Lower leg skin (tissue), 4 donors: ENCODE data around the gene TBC1D25. TPM values are rescaled to one million over a fixed set of nuclear protein-coding genes. Genes with fewer than 3 reads are reported as not detected.

Experiments used
- DNase-seq, 2 donors: peaks; one replicate each; pipeline ENCODE4 v3.0.0-alpha.2; 2019; ENCODE audit warnings: low spot score in 2 of 2
- H3K4me3 ChIP-seq: fragments of 200-600 bp; sonication (generic); 2 replicates; pipeline ENCODE4 v1.5.1; 2017; ENCODE audit warnings: mild to moderate bottlenecking, low read depth; ENCODE audit not compliant: poor library complexity, severe bottlenecking
- POLR2A ChIP-seq, 2 donors: fragments of 450-650 bp; IDR thresholded peaks; one replicate each; pipeline ENCODE4 v1.6.1; 2016 to 2017; ENCODE audit warnings: antibody characterized with exemption in 2 of 2, mild to moderate bottlenecking in 1 of 2, moderate library complexity in 1 of 2
- WGBS, 2 donors: methylation state at CpG; one replicate each; pipeline ENCODE4 v1.1.5; 2018; 5-methylcytosine and 5-hydroxymethylcytosine counted together
- intact Hi-C: fragments of 100-400 bp; cut with DNase I; formaldehyde crosslinking; loops from one replicate; pipeline ENCODE4 v1.15.0; 2023; ENCODE audit warnings: low total_unique reads
- total RNA-seq, 4 donors: library from RNA; depleted of rRNA; stranded (reverse); fragments of >200 nt; gene quantifications; one replicate each; pipeline ENCODE4 v1.1.0, GENCODE V29; 2016
- TF ChIP-seq, protein P1 (sequence below), 3 donors: fragments of 450-650 bp; IDR thresholded peaks; one replicate each; pipeline ENCODE4 v1.5.1; 2016; ENCODE audit warnings: antibody characterized with exemption in 3 of 3, mild to moderate bottlenecking in 3 of 3, moderate library complexity in 2 of 3

The TBC1D25 gene
- total RNA-seq, 4 donors from 2014 or later, result 11.6 to 43.8 (median 16.2) TPM

DNA sequence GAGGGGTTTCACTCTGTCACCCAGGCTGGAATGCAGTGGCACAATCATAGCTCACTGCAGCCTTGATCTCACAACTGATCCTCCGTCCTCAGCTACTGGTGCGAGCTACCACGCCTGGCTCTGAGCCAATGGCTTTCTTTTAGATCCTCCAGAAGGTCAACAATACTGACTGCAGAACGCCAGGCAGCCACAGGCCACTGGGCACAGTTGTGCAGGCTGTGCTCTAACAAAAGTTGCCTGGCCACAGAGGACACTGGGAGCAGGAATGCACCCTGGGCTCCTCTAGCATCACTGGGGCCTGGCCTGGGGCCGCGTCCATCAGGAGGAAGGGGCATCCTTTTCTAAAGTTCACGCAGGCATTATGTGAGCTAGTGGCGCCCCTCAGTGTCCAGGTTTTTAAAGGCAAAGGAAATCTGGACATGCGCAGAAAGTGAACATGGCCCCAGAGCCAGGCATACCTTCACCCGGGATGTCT lies 45.6 kb upstream of the TBC1D25 start:
- no peak overlapping the region for H3K4me3 ChIP-seq
- WGBS, 2 donors, result 44 to 57% methylated on average over 4 to 10 of the region's 10 CpGs
- no peak for DNase-seq
- intact Hi-C loops, result no loop called here
- TF ChIP-seq, protein P1, sequence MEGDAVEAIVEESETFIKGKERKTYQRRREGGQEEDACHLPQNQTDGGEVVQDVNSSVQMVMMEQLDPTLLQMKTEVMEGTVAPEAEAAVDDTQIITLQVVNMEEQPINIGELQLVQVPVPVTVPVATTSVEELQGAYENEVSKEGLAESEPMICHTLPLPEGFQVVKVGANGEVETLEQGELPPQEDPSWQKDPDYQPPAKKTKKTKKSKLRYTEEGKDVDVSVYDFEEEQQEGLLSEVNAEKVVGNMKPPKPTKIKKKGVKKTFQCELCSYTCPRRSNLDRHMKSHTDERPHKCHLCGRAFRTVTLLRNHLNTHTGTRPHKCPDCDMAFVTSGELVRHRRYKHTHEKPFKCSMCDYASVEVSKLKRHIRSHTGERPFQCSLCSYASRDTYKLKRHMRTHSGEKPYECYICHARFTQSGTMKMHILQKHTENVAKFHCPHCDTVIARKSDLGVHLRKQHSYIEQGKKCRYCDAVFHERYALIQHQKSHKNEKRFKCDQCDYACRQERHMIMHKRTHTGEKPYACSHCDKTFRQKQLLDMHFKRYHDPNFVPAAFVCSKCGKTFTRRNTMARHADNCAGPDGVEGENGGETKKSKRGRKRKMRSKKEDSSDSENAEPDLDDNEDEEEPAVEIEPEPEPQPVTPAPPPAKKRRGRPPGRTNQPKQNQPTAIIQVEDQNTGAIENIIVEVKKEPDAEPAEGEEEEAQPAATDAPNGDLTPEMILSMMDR (IDR thresholded peaks at IDR 0.05), result no peak
- no peak for TF ChIP-seq POLR2A (IDR thresholded peaks at IDR 0.05)

DNA sequence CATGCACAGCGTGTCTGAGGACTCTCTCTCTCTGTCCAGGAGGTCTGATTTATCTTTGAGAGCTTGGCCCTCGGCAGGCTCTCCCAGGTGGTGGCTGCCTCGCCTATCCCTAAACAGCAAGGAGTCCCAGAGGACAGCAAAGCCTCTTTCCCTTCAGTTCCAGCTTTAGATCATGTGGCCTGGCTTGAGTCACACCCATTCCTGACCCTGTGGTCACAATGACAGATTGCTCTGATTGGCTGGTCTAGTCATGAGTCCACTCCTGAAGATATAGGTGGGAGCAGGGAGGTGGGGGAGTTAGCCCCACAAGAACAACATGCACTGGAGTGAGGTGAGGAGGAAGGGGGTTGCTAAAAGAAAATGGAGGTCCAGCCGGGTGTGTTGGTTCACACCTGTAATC lies 42.9 kb upstream of the TBC1D25 start:
- no peak overlapping the region for H3K4me3 ChIP-seq
- no peak for TF ChIP-seq POLR2A (IDR thresholded peaks at IDR 0.05)
- TF ChIP-seq, protein P1 (IDR thresholded peaks at IDR 0.05), result no peak
- DNase-seq, result no peak
- intact Hi-C loops, result no loop called here
- WGBS, 2 donors, result 66 to 78% methylated on average over 4 of the region's 4 CpGs

DNA sequence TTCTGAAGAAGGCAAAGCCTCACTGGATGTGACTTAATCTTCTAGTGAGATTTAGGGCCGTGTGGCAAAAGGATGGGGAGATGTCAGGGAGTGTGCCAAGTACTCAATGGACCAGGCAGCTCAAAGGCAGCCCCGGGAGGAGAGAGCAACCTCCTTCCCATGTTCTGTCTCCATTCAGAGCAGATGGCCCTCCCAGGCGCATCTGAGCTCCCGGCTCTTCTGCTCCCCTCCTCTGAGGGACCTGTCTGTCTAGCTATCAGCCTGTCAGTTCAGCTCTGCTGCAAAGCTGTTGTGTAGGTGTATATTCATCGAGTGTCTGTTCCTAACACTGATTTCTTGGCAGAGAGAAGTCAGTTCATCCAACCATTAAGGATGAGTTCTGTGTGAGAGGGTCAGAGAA lies 41.6 kb upstream of the TBC1D25 start:
- WGBS, 2 donors, result 72 to 73% methylated on average over 5 of the region's 5 CpGs
- no peak for TF ChIP-seq POLR2A (IDR thresholded peaks at IDR 0.05)
- TF ChIP-seq, protein P1 (IDR thresholded peaks at IDR 0.05), result no peak
- intact Hi-C loops, result no loop called here
- no peak for DNase-seq
- H3K4me3 ChIP-seq, result no peak overlapping the region

DNA sequence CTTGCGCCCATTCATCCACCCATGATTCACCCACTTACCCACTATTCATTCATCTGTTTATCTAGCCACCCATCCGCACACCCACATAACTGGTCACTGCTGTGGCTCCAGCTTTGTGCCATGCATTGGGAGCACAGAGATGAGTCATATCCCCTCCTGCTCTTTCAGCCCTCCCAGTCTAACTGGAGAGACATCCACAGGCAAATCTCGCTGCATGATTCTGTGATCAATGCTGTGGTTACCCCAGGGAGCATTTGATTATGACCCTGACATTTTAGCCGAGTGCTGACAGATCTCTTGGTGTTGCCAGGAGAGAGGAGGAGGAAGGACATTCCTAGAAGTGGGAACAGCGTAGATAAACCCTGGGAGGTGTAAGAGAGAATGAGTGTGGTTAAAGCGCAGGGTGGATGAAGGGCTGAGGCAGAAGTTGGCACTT lies 41.1 kb upstream of the TBC1D25 start:
- H3K4me3 ChIP-seq, result no peak overlapping the region
- DNase-seq, result no peak
- WGBS, 2 donors, result 58 to 73% methylated on average over 6 of the region's 6 CpGs
- intact Hi-C loops, result no loop called here
- TF ChIP-seq, protein P1 (IDR thresholded peaks at IDR 0.05), result no peak
- no peak for TF ChIP-seq POLR2A (IDR thresholded peaks at IDR 0.05)

DNA sequence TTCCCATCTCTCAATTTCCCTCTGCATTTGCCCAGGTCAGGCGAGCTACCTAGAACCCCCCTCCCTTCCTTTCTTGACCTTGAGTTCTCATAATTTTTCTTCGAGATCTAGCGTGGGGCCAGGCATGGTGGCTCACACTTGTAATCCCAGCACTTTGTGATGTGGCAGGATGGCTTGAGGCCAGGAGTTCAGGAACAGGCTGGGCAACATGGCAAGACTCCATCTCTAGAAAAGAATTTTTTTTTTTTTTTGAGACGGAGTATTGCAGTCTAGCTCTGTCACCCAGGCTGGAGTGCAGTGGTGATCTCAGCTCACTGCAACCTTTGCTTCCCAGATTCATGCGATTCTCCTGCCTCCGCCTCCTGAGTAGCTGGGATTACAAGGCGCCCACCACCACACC lies 35.3 kb upstream of the TBC1D25 start:
- WGBS, 2 donors, result 78 to 79% methylated on average over 7 of the region's 7 CpGs
- TF ChIP-seq, protein P1 (IDR thresholded peaks at IDR 0.05), result no peak
- TF ChIP-seq POLR2A (IDR thresholded peaks at IDR 0.05), result no peak
- no peak overlapping the region for H3K4me3 ChIP-seq
- DNase-seq, result no peak
- intact Hi-C loops, result no loop called here

DNA sequence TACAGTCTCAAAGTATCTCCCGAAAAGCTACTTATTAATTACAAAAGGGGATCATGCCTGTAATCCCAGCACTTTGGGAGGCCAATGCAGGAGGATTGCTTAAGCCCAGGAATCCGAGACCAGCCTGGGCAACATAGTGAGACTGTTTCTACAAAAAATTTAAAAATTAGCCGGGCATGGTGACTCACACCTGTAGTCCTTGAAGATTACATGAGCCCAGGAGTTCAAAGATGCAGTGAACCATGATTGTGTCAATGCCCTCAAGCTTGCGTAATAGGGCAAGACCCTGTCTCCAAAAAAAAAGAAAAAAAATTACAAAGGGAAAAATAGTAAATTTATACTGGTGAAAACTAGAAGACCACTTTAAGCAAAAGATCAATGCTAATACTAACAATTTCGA lies 34.0 kb upstream of the TBC1D25 start:
- H3K4me3 ChIP-seq, result no peak overlapping the region
- TF ChIP-seq, protein P1 (IDR thresholded peaks at IDR 0.05), result no peak
- no peak for TF ChIP-seq POLR2A (IDR thresholded peaks at IDR 0.05)
- WGBS, 2 donors, result 83 to 91% methylated on average over 5 of the region's 5 CpGs
- intact Hi-C loops, result no loop called here
- DNase-seq, result no peak
